IMR-90 (cell line): ENCODE measurements around the gene HOXB1. TPM values are rescaled to one million over a fixed set of nuclear protein-coding genes. Genes with fewer than 3 reads are reported as not detected.

Source experiments
- microRNA-seq, 2 experiments: library from miRNA; stranded (forward) in 1 of 2; unstranded in 1 of 2; fragments of 10-50 nt in 1 of 2; fragments of <30 nt in 1 of 2; gene quantifications in 1 of 2; microRNA quantifications in 1 of 2; one replicate each; pipeline versions ENCODE3 to v1.1.0; 2013 to 2020; ENCODE audit not compliant: insufficient read depth in 1 of 2, insufficient read length in 1 of 2, unreplicated experiment in 1 of 2
- polyA plus RNA-seq, 3 experiments: library from polyadenylated mRNA; depleted of rRNA; stranded (reverse); fragments of >200 nt; gene quantifications; 2 replicates each; pipeline ENCODE4 v1.2.3, GENCODE V29; 2012; ENCODE audit warnings: low replicate concordance in 1 of 3
- small RNA-seq, 5 experiments: library from RNA; depleted of rRNA; stranded (forward); fragments of <200 nt; gene quantifications; one replicate each; pipeline ENCODE3, GENCODE V24; 2012
- total RNA-seq: library from RNA; depleted of rRNA; stranded (reverse); fragments of >200 nt; gene quantifications from 2 replicates; pipeline ENCODE4 v1.2.3, GENCODE V29; 2012; rRNA removed

The HOXB1 gene
- total and polyA plus RNA-seq, 2 of the 4 experiments (the other 2 are of a cell fraction), result not detected

Small RNAs within 50 kb of the gene (microRNA-seq; reads per million reads assigned to microRNA genes)
- gene RF00019 (ENCODE audit: insufficient read depth, insufficient read length), result not detected

Small RNAs within 50 kb of the gene (small RNA-seq; reads per million reads assigned to genes)
- 0 reads per million in 5 experiments for gene RF00019

Other genes starting within 250 kb of the HOXB1 start
- gene SKAP1, start 100.8 kb downstream of the HOXB1 start, total RNA-seq, result not detected in 2 replicates
- gene SKAP1, start 100.8 kb downstream of the HOXB1 start, polyA plus RNA-seq (2012; rRNA removed), result not detected in 2 replicates
- gene HOXB2, start 14.1 kb upstream of the HOXB1 start, total RNA-seq, result 2.7 and 3.1 TPM in 2 replicates
- 29.9 and 33.8 TPM in 2 replicates for gene HOXB2, start 14.1 kb upstream of the HOXB1 start, polyA plus RNA-seq (2012; rRNA removed)
- 1.9 and 2.0 TPM in 2 replicates for gene HOXB4, start 47.3 kb upstream of the HOXB1 start, total RNA-seq
- 7.8 and 8.5 TPM in 2 replicates for gene HOXB4, start 47.3 kb upstream of the HOXB1 start, polyA plus RNA-seq (2012; rRNA removed)
- 6.3 and 8.6 TPM in 2 replicates for gene HOXB3, start 59.2 kb upstream of the HOXB1 start, total RNA-seq
- 59.6 and 76.4 TPM in 2 replicates for gene HOXB3, start 59.2 kb upstream of the HOXB1 start, polyA plus RNA-seq (2012; rRNA removed)
- 0.54 and 0.56 TPM in 2 replicates for gene HOXB5, start 62.8 kb upstream of the HOXB1 start, total RNA-seq
- gene HOXB5, start 62.8 kb upstream of the HOXB1 start, polyA plus RNA-seq (2012; rRNA removed), result 18.0 and 18.1 TPM in 2 replicates
- gene HOXB6, start 74.0 kb upstream of the HOXB1 start, total RNA-seq, result 11.1 and 11.9 TPM in 2 replicates
- gene HOXB6, start 74.0 kb upstream of the HOXB1 start, polyA plus RNA-seq (2012; rRNA removed), result 42.2 and 48.1 TPM in 2 replicates
- gene HOXB7, start 80.0 kb upstream of the HOXB1 start, total RNA-seq, result 1.8 and 3.3 TPM in 2 replicates
- gene HOXB7, start 80.0 kb upstream of the HOXB1 start, polyA plus RNA-seq (2012; rRNA removed), result 6.7 and 7.5 TPM in 2 replicates
- gene HOXB8, start 84.3 kb upstream of the HOXB1 start, total RNA-seq, result 0.54 and 0.56 TPM in 2 replicates
- gene HOXB8, start 84.3 kb upstream of the HOXB1 start, polyA plus RNA-seq (2012; rRNA removed), result 5.3 and 6.2 TPM in 2 replicates
- under 0.01 TPM in 1 of 2 replicates, not detected in the other for gene HOXB9, start 95.3 kb upstream of the HOXB1 start, total RNA-seq
- 0.05 and 0.07 TPM in 2 replicates for gene HOXB9, start 95.3 kb upstream of the HOXB1 start, polyA plus RNA-seq (2012; rRNA removed)
- not detected in 2 replicates for gene PRAC1, start 191.5 kb upstream of the HOXB1 start, total RNA-seq
- gene PRAC1, start 191.5 kb upstream of the HOXB1 start, polyA plus RNA-seq (2012; rRNA removed), result not detected in 2 replicates
- not detected in 2 replicates for gene PRAC2, start 192.2 kb upstream of the HOXB1 start, total RNA-seq
- not detected in 2 replicates for gene PRAC2, start 192.2 kb upstream of the HOXB1 start, polyA plus RNA-seq (2012; rRNA removed)
- not detected in 2 replicates for gene HOXB13, start 197.7 kb upstream of the HOXB1 start, total RNA-seq
- not detected in 2 replicates for gene HOXB13, start 197.7 kb upstream of the HOXB1 start, polyA plus RNA-seq (2012; rRNA removed)